GM12801 (cell line): ENCODE measurements around the gene GABRD.

Source experiments
- TF ChIP-seq, protein P1 (sequence below): IDR thresholded peaks from one replicate; pipeline ENCODE4 v1.5.1; 2011; ENCODE audit warnings: control low read depth; ENCODE audit not compliant: insufficient read length; ENCODE audit errors: extremely low read depth

GABRD gene

DNA sequence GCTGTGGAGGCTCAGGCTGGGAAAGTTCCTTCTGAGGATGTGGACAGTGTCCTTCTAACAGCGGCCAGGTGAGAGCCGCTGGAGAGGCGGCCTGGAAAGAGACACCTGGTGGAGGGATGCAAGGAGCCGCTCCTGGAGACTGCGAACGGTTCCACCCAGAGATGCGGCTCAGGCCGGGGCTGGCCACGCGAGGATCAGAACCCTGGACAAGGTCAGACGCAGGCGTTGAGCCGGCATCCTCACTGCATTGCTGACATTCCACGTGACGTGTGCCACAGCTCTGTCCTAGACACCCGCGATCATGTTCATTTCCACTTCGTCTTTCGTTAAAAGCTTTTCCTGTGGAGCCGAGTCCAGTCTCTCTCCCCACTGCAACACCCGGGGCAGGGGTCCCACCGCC is 44.3 kb upstream of the GABRD start:
- TF ChIP-seq, protein P1, sequence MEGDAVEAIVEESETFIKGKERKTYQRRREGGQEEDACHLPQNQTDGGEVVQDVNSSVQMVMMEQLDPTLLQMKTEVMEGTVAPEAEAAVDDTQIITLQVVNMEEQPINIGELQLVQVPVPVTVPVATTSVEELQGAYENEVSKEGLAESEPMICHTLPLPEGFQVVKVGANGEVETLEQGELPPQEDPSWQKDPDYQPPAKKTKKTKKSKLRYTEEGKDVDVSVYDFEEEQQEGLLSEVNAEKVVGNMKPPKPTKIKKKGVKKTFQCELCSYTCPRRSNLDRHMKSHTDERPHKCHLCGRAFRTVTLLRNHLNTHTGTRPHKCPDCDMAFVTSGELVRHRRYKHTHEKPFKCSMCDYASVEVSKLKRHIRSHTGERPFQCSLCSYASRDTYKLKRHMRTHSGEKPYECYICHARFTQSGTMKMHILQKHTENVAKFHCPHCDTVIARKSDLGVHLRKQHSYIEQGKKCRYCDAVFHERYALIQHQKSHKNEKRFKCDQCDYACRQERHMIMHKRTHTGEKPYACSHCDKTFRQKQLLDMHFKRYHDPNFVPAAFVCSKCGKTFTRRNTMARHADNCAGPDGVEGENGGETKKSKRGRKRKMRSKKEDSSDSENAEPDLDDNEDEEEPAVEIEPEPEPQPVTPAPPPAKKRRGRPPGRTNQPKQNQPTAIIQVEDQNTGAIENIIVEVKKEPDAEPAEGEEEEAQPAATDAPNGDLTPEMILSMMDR: no peak

DNA sequence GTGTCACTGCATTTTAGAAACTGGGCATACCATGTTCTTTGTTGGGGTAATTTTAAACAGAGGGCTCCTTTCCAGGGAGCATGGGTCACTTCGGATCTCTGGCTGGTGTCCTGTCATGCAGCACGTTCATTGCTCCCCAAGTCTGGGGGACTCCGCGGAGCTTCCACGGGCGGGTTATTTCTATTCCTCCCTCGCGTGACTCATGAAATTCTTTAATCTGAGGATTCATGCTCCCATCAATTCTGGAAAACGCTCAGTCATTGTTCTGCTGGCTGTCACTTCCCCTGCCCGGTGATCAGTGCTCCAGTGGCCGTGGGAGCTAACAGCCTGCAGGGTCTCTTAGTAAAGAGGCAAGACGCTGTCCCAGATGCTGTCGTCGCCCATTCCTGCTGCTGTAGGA is 43.6 kb upstream of the GABRD start:
- TF ChIP-seq, protein P1: no peak

DNA sequence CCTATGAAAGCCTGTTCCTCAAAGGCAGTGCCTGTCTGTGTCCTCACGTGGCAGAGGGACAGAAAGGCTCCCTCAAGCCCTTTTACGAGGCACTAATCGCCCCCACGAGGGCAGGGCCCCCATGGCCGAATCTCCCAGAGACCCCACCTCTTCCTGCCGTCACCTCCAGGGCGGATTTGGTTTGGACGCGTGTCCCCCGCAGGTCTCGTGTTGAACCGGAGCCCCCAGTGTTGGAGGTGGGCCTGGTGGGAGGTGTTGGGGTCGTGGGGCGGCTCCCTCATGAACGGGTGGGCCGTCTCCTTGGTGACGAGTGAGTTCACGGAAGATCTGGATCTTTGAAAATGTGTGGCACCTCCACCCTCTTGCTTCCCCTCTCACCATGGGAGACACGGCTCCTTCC is 43.1 kb upstream of the GABRD start:
- TF ChIP-seq, protein P1: no peak

- TF ChIP-seq, protein P1: no peak
These were observed 41.0 kb upstream of the GABRD start for GRCh38 chr1:1978108-1978507.

DNA sequence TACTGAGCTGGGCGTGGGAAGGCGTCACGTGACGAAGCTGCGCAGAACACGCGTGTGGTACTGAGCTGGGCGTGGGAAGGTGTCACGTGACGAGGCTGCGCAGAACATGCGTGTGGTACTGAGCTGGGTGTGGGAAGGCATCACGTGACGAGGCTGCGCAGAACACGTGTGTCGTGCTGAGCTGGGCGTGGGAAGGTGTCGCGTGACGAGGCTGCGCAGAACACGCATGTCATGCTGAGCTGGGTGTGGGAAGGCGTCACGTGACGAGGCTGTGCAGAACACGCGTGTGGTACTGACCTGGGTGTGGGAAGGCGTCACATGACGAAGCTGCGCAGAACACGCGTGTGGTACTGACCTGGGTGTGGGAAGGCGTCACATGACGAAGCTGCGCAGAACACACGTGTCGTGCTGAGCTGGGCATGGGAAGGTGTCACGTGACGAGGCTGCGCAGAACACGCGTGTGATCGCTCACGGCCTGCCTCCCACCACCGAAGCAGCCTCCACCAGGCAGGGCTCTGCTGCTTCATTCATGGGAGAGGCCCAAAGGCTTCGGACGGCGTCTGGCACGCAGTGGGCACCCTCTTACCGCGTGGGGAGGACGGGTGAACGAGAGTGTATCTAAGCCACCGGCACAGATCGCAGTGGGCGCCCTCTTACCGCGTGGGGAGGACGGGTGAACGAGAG is 39.5 kb upstream of the GABRD start:
- TF ChIP-seq, protein P1: no peak

GRCh38 chr1:1980467-1981141 is 38.5 kb upstream of the GABRD start:
- TF ChIP-seq, protein P1: no peak

DNA sequence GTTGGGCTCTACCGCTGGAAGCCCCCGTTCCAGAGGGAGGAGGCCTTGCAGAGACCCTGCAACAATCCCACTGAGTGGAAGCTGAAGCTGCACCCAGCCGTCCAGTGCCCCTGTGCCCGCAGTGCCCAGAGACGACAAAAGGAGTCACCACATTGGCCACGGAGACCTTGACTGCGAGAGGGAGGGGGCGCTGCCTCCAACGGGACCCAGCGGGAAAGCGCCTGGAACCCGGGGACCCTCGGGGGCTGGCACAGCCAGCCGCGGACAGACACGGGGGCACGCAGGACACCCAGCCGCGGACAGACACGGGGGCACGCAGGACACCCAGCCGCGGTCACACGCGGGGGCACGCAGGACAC is 38.0 kb upstream of the GABRD start:
- TF ChIP-seq, protein P1: no peak
